GM10266 (cell line): ENCODE results near the gene WSCD1.

ENCODE experiments used
- DNase-seq: peaks from one replicate; pipeline ENCODE4 v3.0.0; 2012; ENCODE audit errors: extremely low spot score
- CTCF ChIP-seq: IDR thresholded peaks from 2 replicates; pipeline ENCODE4 v1.5.1; 2012; ENCODE audit warnings: mild to moderate bottlenecking, low read depth; ENCODE audit not compliant: control insufficient read depth, insufficient read depth; ENCODE audit errors: missing control alignments

Gene WSCD1

GRCh38 chr17:6135996-6136395, 65.8 kb downstream of the WSCD1 start:
- DNase-seq = no peak
- no peak for TF ChIP-seq CTCF

GRCh38 chr17:6137716-6138502, 67.7 kb downstream of the WSCD1 start:
- DNase-seq = no peak
- TF ChIP-seq CTCF = no peak

GRCh38 chr17:6138761-6139446, 68.7 kb downstream of the WSCD1 start:
- no peak for TF ChIP-seq CTCF
- no peak for DNase-seq

GRCh38 chr17:6139447-6139832, 69.3 kb downstream of the WSCD1 start:
- TF ChIP-seq CTCF = no peak
- no peak for DNase-seq

- TF ChIP-seq CTCF = no peak
These were observed 70.0 kb downstream of the WSCD1 start for GRCh38 chr17:6140188-6140587.

GRCh38 chr17:6140728-6141330, 70.7 kb downstream of the WSCD1 start:
- TF ChIP-seq CTCF = no peak
- no peak for DNase-seq

More at GRCh38 chr17:6140188-6140587, 70.0 kb downstream of the WSCD1 start:
- no peak for DNase-seq

GRCh38 chr17:6142701-6143100, 72.5 kb downstream of the WSCD1 start:
- TF ChIP-seq CTCF = no peak
- DNase-seq = no peak
